Erythroblast (primary cell): Measurements from ENCODE around the gene EP400.

ENCODE experiments used
- DNase-seq, 2 experiments: peaks; one replicate each; lab custom pipeline; 2025; lab: John Stamatoyannopoulos, UW
- GATA1 ChIP-seq: IDR thresholded peaks from 2 replicates; pipeline ENCODE4 v1.6.1; 2011; ENCODE audit warnings: low read depth, mild to moderate bottlenecking, control low read depth, low read length, moderate library complexity
- POLR2A ChIP-seq: IDR thresholded peaks from 2 replicates; pipeline ENCODE4 v1.6.1; 2011; ENCODE audit warnings: mild to moderate bottlenecking, low read length

The EP400 gene

DNA sequence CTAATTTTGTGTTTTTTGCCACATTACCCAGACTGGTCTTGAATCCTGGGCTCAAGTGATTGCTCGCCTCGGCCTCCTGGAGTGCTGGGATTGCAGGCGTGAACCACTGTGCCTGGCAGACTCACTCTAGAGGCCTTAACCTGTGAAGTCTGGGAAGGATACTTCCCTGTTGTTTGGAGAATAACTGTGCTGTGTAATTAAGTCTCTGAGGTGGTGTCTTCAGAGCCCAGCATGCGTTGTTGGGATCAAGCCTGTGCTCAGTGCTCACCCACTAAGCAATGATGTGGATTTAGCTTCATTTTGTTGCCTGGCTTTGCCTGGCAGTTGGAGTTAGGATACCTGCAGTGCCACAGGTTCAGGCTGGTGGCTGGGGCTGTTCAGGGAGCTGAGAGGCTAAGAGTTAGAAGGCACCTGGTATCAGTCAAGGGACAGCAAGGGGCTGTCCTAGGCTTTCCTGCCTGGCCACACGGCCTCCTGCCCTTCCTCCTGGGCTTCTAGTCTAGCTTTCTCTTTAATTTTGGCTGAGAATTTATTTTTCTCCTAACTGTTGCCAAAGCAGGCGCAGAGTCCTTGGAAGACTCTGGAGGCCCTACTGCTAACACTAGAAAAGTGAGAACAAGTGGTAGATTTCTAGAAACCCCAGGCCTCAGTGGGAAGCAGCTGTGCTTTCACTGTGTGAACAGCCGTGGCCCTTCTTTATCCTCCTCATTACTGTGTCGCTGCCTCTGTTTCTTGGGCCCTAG is 38.5 kb downstream of the EP400 start:
- TF ChIP-seq GATA1 (no peak), POLR2A (no peak)
- DNase-seq: no peak

DNA sequence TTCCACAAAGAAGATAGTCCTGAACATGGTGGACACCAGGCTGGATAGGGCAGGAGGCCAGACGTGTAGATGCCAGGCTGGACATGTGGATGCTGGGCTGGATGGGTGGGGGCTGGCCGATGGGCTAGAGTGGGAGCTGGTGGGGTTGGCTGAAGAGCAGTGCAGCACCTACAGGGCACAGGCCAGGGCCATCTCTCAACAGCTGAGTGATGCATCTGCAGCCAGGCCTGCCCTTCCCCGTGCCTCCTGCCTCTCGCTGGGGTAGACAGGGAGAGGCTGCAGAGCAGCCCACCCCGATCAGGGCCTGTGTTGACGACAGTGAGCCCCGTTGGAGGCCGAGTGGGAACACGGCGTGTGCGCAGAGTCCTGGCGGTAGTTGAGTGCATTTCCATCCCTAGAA is 39.3 kb downstream of the EP400 start:
- no peak for DNase-seq
- TF ChIP-seq POLR2A (no peak), GATA1 (no peak)

DNA sequence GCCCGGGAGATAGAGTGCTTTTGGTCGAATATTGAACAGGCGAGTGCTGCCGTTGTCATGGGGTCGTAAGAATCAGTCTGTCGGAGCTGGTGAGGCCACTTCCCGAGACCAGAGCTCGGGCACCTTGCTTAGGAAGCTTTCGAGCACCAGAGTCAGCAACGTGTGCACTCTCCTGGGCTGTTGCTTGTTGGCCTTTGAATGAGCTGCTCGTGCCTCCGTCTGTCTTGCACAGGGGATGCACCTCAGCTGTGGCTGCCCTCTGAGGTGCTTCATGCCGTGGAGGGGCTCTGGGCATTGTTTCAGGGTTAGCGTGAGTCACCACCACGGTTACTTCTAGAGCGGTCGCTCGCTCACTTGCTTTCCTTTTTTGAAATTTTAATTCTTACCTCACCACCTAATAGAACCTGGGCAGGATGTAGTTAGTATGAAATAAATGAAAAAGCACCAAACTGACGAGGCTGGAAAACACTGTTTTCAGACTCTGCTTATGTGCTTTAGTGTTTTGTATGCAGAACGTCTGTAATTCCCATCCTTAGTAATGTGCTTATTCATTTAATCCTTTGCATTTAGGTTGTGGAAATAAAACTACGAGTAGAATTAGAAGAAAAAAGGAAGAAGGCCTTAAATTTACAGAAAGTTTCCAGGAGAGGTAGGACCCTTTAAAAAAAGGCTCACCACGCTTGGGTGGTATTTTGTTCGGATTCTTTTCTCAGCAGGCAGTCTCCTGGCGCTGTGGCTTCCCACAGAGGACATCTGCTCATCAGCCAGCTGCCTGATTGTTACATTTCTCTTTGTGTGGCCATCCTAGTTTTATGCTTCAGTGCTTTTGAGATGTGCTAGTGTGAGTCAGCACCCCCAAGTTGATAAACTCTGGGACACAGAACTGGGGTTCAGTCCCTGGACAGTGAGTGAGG is 40.6 kb downstream of the EP400 start:
- no peak for TF ChIP-seq POLR2A
- no peak for DNase-seq

DNA sequence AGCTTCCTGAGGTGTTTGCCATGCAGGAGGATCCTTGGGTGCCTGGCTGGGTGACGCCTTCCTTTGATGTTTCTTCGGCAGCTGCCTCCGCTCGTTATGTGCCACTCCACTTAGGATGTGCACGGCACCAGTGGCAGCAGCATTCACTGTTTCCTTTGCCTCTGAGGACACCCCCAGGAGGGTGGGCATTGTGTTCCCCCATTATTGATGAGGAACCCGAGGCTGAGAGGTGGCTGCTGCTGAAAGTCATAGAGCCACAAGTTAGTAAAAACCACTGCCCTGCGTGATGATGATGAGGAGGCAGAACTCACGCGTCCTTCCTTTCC is 41.2 kb downstream of the EP400 start:
- no peak for DNase-seq

DNA sequence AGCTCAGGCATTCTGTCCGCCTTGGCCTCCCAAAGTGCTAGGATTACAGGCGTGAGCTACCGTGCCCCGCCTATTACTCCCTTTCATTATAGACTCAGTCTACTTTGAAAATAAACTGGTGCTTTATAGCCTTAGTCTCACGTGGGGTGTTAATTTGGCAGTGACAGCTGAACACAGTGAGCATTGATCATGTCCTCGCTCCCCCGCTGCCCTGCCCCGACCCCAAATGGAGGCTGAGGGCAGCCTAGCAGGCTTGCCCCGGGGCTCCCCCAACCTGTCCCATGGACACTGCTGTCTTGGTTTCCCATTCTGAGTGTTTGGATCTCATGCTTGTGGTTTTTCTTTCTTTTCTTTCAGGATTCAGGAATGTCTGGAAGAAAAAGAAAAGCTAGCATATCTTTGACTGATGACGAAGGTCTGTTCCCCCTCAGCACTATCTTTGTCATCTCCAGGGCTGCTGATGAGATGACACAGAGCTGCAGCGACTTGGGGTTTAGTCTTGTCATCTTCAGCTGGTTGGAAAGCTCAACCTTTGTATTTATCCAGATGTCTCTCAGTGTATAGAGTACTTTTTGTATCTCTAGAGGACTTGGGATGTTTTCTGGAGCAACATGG is 42.2 kb downstream of the EP400 start:
- TF ChIP-seq GATA1 (no peak), POLR2A (no peak)
- no peak for DNase-seq

More for the DNA sequence above, 41.2 kb downstream of the EP400 start:
- TF ChIP-seq GATA1: no peak
- TF ChIP-seq POLR2A: no peak

DNA sequence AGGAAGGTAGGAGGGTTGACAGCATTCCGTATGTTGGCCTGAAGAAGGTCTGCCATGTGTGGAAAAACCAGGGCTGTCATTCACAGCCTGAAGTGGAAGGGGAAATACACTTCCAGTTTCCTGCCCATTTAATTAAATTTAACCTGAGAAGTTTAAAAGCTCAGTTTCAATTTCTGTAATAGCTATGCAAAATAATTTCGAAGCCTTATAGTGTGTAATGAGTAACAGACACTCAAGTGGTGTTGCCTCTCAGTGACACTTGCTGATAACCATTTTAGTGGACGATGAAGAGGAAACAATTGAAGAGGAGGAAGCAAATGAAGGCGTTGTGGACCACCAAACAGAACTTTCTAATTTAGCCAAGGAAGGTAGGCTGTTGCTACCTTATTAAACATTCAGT is 44.8 kb downstream of the EP400 start:
- TF ChIP-seq POLR2A (no peak), GATA1 (no peak)
- no peak for DNase-seq

DNA sequence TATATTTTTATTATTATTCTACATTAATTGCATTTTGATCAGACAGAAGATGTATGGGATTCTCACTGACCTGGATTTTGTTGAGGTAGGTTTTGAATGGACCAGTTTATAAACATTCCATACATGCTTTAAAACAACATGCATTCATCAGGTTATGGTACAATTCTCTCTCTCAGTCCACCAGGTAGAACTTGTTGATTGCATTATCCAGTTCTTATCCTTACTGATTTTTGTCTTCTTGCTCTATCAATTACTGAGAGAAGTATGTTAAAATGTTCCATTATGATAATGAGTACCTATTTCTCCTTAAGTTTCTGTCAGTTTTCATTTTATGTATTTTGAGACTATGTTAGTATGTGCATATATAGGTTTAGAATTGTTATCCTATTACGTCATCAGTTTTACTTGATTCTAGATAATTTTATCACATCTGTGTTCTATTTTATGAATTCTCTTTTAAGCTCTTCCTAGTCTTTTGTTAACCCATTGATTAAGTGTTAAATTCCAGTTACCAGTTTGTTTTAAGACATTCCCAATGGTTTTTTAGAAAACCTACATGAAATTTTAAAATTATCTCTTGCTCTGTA is 50.6 kb downstream of the EP400 start:
- TF ChIP-seq GATA1: no peak
- DNase-seq: no peak

DNA sequence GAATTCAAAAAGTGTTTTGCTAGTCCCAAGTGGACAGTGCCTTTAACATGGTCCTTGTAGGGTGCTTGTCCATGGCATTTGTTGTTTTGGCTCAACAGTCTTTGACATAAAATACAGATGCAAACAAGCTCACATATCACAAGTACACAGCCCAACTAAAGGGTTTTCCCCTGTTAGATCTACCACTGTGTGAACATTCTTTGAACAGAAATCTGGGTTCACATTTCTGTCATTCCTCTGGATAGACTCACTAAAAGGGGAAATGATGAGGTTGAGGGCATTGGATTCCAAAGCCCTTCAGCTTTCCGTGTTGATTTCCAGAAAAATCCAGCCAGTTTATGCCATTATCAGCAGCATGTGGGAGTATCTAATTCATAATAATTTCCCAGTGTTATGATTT is 54.1 kb downstream of the EP400 start:
- TF ChIP-seq POLR2A (no peak), GATA1 (no peak)
- no peak for DNase-seq

DNA sequence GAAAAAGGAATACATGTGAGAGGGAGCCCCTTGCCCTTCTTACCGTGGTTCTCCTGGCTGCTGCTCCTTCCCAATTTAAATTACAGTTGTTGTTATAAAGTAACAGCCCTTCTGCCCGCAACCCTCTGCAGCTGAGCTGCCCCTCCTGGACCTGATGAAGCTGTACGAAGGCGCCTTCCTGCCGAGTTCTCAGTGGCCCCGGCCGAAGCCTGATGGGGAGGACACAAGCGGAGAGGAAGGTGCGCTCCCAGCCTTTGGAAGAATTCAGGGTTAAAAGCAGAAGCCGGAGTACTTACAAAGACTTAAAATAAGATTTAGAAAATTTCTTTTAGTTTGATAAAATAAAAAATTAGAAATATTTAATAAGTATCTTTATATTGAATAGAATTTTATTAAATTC is 55.2 kb downstream of the EP400 start:
- no peak for TF ChIP-seq POLR2A
- TF ChIP-seq GATA1: no peak
- no peak for DNase-seq

DNA sequence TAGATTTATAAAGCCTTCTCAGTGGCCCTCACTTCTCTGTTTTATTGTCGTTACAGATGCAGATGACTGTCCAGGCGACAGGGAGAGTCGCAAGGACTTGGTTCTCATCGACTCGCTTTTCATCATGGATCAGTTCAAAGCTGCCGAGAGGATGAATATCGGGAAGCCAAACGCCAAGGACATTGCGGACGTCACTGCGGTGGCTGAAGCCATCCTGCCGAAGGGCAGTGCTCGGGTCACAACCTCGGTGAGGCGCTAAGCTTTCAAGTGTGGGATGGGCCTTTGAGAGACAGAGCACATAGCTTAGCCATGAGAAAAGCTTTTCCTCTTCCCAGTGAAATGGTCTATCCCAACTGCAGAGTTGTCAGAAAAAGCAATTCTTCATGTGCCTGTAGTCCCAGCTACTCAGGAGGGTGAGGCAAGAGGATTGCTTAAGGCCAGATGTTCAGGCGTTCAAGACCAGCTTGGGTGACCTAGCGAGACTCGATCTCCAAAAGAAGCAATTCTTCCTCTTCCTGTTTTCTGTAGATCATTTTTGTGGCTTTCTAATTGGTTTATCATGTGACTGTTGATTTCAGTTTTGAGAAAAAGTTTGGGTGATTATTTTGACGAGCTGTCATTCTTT is 56.4 kb downstream of the EP400 start:
- DNase-seq: no peak
- no peak for TF ChIP-seq POLR2A
- TF ChIP-seq GATA1: no peak

DNA sequence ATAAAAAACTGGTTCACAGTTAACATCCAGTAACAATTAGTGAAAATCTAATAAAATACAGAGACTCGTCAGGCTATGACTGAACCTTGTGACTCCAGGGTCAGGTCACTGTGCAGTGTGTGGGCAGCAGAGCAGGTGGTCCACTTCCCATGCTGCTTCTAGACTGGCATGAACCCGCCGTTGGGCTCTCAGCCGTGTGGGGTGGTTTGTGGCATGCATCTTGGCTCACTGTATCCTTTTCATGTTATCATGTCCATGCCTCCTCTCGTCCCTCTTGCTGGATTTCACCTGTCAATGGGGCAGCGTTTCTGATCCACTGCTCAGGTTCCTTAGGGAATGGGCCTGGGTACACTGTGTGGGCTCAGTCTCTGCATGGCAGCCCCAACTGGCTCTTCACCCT is 57.3 kb downstream of the EP400 start:
- no peak for TF ChIP-seq GATA1
- no peak for TF ChIP-seq POLR2A
- no peak for DNase-seq

DNA sequence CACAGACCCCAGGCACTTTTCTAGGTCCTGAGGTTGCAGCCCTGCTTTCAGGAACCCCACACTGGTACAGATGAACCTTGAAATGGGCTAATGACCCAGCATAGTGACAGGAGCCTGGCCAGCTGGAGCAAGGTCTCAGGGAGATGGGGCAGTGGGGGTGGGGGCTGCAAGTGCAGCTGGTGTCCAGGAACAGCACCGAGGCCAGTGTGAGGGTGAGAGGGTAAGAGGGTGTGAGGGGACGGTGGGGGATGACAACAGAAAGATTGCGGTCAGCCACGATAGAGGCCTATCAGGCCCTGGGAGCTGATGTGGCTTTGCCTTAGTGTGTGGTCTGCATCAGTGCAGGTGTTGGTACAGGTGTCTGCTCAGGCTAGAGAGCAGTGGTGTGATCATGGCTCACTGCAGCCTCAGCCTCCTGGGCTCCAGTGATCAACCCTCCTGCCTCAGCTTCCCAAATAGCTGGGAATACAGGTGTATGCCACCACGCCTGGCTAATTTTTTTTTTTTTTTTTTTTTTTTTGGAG is 59.7 kb downstream of the EP400 start:
- no peak for DNase-seq
- TF ChIP-seq POLR2A: no peak
- TF ChIP-seq GATA1: no peak

DNA sequence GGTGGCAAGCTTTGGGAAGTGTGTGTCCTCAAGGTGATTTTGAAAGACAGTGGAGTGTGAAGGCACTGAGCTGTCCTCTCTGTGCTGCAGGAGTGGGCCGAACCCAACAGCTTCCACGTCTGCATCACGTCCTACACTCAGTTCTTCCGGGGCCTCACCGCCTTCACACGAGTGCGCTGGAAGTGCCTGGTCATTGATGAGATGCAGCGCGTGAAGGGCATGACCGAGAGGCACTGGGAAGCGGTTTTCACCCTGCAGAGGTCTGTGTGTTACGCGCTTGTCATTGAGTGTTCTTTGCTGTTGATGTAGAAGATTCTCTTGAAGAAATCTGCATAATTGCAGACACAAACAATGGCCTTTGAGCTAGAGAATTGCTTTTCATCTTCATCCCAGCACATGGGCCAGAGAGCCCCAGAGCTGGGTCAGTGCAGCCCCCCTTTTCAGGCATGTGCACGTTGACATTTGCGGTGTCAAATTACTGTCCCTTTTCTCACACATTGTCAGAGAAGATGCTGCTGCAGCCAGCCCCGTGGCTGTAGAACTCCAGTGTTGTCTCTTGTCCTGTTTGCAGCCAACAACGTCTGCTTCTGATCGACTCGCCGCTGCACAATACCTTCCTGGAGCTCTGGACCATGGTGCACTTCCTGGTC is 63.3 kb downstream of the EP400 start:
- DNase-seq: no peak
- TF ChIP-seq POLR2A: no peak
- TF ChIP-seq GATA1: no peak
